Measurements from ENCODE around the gene RBM20. TPM values are rescaled to one million over a fixed set of nuclear protein-coding genes. Genes with fewer than 3 reads are reported as not detected.

Gene RBM20
- total and polyA plus RNA-seq, 5 donors: 34.3 to 92.0 (median 66.6) TPM

DNA sequence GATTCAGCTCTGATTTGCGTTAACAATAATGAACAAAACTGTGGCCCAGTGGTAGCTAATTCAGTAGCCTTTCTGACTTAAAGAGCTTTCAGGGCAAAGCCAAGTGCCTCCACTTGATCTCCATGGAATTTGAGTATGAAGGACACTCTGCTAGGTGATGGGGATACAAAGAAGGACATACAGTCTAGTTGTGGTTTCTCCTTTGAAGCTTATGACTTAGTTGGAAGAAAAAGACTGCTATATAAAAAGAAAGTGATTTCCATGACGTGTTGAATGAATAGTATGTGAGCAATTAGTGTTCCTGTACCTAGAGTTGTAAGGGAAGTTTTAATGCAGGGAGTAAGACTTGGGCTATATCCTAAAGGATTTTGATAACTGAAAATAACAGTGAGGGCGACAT, 235.9 kb downstream of the RBM20 start:
- DNase-seq (no peak), ATAC-seq (peak; percentile 62 to 81)
- no peaks in the 10 kb centered on the region for H3K9me3 ChIP-seq (ENCODE audit: control insufficient read depth, low read length)
- no peaks in the 10 kb centered on the region for H3K27me3 ChIP-seq (ENCODE audit: control insufficient read depth, insufficient read depth)
- intact Hi-C loops (cut with DNase I): no loop called here
- H3K4me3 ChIP-seq (ENCODE audit: low read length): no peak overlapping the region
- peaks cover 2% of the 10 kb centered on the region for H3K4me1 ChIP-seq (ENCODE audit: control insufficient read depth, insufficient read depth, low read length)
- no peak overlapping the region for H3K27ac ChIP-seq (ENCODE audit: low read length)
- 68% methylated on average over 3 of the region's 3 CpGs for WGBS

DNA sequence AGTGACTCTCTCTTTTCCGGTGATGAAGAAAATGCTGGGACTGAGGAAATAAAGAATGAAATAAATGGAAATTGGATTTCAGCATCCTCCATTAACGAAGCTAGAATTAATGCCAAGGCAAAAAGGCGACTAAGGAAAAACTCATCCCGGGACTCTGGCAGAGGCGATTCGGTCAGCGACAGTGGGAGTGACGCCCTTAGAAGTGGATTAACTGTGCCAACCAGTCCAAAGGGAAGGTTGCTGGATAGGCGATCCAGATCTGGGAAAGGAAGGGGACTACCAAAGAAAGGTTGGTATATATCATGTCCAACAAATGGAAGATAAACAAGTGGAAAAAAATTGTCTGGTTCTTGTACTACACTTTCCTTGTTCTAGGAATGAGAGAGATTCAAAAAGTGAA, 237.1 kb downstream of the RBM20 start:
- Histone ChIP-seq H3K4me3 (ENCODE audit: low read length) (no peak overlapping the region), H3K9me3 (ENCODE audit: control insufficient read depth, low read length) (no peaks in the 10 kb centered on the region), H3K27ac (ENCODE audit: low read length) (no peak overlapping the region), H3K27me3 (ENCODE audit: control insufficient read depth, insufficient read depth) (no peaks in the 10 kb centered on the region), H3K4me1 (ENCODE audit: control insufficient read depth, insufficient read depth, low read length) (no peaks in the 10 kb centered on the region)
- ATAC-seq (peak; percentile 63 to 75), DNase-seq (no peak)
- WGBS: 65% methylated on average over 9 of the region's 9 CpGs
- intact Hi-C loops (cut with DNase I): no loop called here

DNA sequence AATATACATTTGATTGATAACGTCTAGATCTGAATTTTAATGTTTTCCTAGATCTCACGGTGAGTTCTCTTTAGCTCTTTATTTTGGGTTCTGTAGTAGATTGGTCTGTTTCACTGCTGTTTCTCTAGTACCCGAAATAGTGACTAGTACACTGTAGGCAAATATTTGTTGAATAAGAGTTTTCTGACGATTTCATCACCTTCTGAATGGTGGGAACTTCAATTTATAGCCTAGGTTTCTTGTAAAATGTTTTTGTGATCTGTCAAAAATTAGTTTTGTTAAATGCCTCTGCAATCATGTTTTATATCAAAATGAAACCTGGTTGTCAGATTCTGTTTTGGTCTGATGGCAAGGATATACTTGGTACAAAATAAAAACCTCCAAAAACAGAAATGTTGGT, 237.8 kb downstream of the RBM20 start:
- WGBS: 74% methylated on average over 4 of the region's 4 CpGs
- DNase-seq (no peak), ATAC-seq (no peak)
- intact Hi-C loops (cut with DNase I): no loop called here
- Histone ChIP-seq H3K9me3 (ENCODE audit: control insufficient read depth, low read length) (no peaks in the 10 kb centered on the region), H3K4me3 (ENCODE audit: low read length) (no peak overlapping the region), H3K4me1 (ENCODE audit: control insufficient read depth, insufficient read depth, low read length) (no peaks in the 10 kb centered on the region), H3K27ac (ENCODE audit: low read length) (no peak overlapping the region), H3K27me3 (ENCODE audit: control insufficient read depth, insufficient read depth) (no peaks in the 10 kb centered on the region)

DNA sequence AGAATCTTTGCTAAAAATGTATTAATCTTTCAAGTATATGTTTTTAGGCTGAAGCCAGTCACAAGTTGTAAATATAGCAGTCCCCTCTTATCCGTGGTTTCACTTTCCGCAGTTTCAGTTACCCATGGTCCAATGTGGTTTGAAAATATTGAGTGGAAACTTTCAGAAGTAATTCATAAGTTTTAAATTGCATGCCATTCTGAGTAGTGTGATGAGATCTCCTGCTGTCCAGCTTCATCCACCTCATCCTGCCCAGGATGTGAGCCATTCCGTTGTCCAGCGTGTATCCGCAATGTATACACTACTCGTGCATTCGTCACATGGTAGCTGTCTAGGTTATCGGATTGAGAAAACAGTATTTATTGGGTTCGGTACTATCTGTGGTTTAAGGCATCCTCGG, 239.8 kb downstream of the RBM20 start:
- intact Hi-C loops (cut with DNase I): no loop called here
- WGBS: 75% methylated on average over 10 of the region's 10 CpGs
- DNase-seq (no peak), ATAC-seq (peak in 1 of 2 donors; percentile 20)
- H3K4me3 ChIP-seq (ENCODE audit: low read length): no peak overlapping the region
- H3K4me1 ChIP-seq (ENCODE audit: control insufficient read depth, insufficient read depth, low read length): no peaks in the 10 kb centered on the region
- no peak overlapping the region for H3K27ac ChIP-seq (ENCODE audit: low read length)
- no peaks in the 10 kb centered on the region for H3K9me3 ChIP-seq (ENCODE audit: control insufficient read depth, low read length)
- H3K27me3 ChIP-seq (ENCODE audit: control insufficient read depth, insufficient read depth): no peaks in the 10 kb centered on the region

DNA sequence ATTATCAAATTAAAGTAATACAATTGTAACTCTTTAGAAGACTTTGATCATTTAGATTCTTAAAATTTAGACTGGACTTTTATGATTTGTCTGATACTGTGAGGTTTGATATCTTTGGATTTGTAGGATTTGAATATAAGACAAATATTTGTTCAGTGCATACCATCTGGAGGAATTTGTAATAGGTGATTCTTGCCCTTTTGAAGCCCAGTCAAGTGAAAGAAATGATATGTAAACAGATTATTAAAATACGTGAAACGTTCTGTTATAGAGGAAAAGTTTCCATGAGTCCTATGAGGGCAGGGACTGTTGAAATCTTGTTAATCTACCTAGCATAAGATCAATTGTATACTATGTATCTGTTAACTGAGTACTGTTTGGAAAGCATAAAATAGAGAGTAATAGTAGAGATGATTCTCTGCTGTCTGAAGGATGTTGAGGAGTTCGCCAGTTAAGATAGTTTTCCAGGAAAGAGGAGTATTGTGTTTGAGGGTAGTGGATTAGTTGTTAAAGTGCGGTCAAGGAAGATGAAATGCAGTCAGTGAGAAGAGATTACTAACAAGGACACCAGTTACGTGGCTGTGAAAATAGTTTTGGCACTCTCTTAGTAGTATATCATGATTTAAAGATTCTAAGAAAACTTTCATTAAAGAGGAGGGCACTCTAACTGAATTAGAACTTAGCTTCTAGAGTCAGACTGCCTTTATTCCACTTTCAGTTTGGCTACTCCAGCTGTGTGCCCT, 242.0 kb downstream of the RBM20 start:
- H3K27ac ChIP-seq (ENCODE audit: low read length): no peak overlapping the region
- ATAC-seq (no peak), DNase-seq (no peak)
- H3K4me3 ChIP-seq (ENCODE audit: low read length): no peak overlapping the region
- no peaks in the 10 kb centered on the region for H3K27me3 ChIP-seq (ENCODE audit: control insufficient read depth, insufficient read depth)
- H3K4me1 ChIP-seq (ENCODE audit: control insufficient read depth, insufficient read depth, low read length): no peaks in the 10 kb centered on the region
- intact Hi-C loops (cut with DNase I): no loop called here
- WGBS: 55% methylated on average over 5 of the region's 5 CpGs
- no peaks in the 10 kb centered on the region for H3K9me3 ChIP-seq (ENCODE audit: control insufficient read depth, low read length)

DNA sequence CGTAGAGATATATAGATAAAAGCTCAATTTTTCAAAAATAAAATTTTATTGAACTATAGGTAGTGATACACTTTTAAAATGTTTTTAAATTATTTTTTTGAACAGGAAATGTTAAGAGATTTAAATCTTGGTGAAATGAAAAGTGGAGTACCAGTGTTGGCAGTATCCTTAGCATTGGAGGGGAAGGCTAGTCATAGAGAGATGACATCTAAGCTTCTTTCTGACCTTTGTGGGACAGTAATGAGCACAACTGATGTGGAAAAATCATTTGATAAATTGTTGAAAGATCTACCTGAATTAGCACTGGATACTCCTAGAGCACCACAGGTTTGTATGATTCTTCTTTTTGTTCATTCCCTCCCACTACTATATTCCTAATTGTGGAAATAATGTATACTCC, 243.4 kb downstream of the RBM20 start:
- no peaks in the 10 kb centered on the region for H3K4me1 ChIP-seq (ENCODE audit: control insufficient read depth, insufficient read depth, low read length)
- no peak overlapping the region for H3K4me3 ChIP-seq (ENCODE audit: low read length)
- H3K9me3 ChIP-seq (ENCODE audit: control insufficient read depth, low read length): no peaks in the 10 kb centered on the region
- intact Hi-C loops (cut with DNase I): no loop called here
- DNase-seq (no peak), ATAC-seq (no peak)
- H3K27me3 ChIP-seq (ENCODE audit: control insufficient read depth, insufficient read depth): no peaks in the 10 kb centered on the region
- no peak overlapping the region for H3K27ac ChIP-seq (ENCODE audit: low read length)
- WGBS: 98% methylated on average over 1 of the region's 1 CpG

Other genes with a start within 250 kb of the RBM20 start
- 10 to 100 TPM in 3 of 4 donors, 1 to 10 TPM in 1; 9.8 to 25.6 (median 18.7) TPM for gene DUSP5, start 146.4 kb upstream of the RBM20 start, total RNA-seq
- 16.8 TPM for gene DUSP5, start 146.4 kb upstream of the RBM20 start, polyA plus RNA-seq
- 10 to 100 TPM; 22.0 to 26.0 (median 24.0) TPM for gene SMC3, start 76.6 kb upstream of the RBM20 start, total RNA-seq
- 17.2 TPM for gene SMC3, start 76.6 kb upstream of the RBM20 start, polyA plus RNA-seq
- 10 to 100 TPM; 61.5 to 82.7 (median 76.2) TPM for gene PDCD4, start 227.6 kb downstream of the RBM20 start, total RNA-seq
- gene PDCD4, start 227.6 kb downstream of the RBM20 start, polyA plus RNA-seq: 39.8 TPM

Data from right cardiac atrium (tissue), 5 donors.